HG02938 (cell line): ENCODE measurements around the gene RXFP4.
"Not testable (repeated sequence)": the region's sequence is repeated elsewhere in the genome, so short reads cannot be mapped to it uniquely, and the experiment has no call there.

Source experiments
- ATAC-seq: cut with Tn5 transposase; IDR thresholded peaks from one replicate; pipeline ENCODE4 v1.9.1; 2021; ENCODE audit warnings: mild to moderate bottlenecking, moderate library complexity; ENCODE audit not compliant: unreplicated experiment

The RXFP4 gene, protein sequence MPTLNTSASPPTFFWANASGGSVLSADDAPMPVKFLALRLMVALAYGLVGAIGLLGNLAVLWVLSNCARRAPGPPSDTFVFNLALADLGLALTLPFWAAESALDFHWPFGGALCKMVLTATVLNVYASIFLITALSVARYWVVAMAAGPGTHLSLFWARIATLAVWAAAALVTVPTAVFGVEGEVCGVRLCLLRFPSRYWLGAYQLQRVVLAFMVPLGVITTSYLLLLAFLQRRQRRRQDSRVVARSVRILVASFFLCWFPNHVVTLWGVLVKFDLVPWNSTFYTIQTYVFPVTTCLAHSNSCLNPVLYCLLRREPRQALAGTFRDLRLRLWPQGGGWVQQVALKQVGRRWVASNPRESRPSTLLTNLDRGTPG

DNA sequence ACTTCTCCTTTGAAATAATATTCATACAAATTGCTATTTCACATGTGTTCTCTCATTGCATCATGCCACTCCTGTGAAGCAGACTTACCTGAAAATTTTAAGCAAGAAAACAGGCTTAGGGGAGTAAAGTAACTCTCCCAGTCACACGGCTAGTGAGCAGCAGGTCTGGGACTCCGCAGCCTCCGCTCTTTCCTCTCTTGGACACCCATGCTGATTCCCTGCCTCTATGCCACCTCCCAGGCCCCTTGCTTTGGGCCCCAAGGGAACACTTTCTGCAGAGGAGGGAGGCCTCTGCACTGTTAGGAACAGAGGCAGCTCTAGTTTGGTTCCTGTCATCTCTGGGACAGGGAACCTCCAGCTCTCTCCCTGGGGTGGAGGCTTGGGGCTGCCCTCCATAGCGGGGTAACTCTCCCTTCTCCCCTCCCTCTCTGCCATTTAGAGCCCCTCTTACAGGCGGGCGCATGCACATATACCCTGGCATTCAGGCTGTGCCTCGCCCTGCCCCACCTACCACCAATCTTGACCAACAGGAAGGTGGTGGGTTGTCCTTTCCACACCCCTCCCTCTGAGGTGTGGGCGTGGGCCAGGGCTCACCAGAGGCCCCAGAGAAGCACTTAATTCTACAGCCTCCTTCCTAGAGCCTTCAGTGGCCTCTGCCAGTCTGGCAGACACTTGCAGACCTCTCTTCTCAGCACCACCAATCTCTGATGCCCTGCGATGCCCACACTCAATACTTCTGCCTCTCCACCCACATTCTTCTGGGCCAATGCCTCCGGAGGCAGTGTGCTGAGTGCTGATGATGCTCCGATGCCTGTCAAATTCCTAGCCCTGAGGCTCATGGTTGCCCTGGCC, at the start of gene RXFP4:
TSS of gene RXFP4 (plus strand) at position 646 of the 852 bp plus-strand sequence. CDS start at position 718, 72 bp downstream.
- ATAC-seq = no peak

DNA sequence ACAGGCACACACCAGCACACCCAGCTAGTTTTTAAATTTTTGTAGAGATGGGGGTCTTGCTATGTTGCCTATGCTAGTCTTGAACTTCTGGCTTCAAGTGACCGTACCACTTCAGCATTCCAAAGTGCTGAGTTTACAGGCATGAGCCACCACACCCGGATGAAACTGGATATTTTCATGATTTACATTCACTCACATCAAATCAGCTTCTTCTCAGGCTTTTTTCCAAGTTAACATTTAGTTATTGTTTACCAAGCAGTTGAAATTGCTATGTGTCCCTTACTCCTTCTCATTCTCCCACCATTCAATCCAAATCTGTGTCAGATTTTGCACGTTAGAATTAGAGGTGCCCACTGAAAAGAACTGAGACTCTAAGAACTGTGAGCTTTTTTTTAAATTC, 48.6 kb upstream of the RXFP4 start:
- ATAC-seq = no peak

DNA sequence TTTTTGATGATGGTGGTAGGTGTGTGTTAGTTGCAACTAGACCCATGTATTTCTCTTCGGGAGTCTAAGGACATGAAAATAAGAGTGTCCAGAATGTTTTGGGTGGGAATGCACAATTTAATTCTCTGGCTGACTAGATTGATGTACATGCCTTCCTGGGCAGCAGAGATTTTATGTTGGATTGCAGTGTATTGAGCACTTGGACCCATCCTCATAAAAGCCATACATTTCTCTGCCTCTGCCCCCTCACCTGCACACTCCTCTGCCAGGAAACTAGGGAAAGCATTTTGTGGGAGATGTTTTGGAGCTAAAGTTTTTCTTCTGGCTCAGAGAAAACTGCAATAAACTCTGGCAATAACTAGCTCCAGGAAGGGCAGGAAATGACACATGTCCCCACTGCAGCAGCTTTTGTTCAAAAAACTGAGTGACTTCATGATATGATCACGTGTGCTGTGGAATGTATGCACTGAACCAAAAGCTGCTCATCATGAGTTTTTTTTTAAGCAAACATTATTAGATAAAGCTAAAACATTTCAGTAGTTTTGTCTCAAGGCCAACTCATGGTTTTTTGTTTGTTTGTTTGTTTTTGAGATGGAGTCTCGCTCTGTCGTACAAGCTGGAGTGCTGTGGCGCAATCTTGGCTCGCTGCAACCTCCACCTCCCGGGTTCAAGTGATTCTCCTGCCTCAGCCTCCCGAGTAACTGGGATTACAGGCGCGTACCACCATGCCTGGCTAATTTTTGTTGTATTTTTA, 47.9 kb upstream of the RXFP4 start:
- ATAC-seq = no peak

DNA sequence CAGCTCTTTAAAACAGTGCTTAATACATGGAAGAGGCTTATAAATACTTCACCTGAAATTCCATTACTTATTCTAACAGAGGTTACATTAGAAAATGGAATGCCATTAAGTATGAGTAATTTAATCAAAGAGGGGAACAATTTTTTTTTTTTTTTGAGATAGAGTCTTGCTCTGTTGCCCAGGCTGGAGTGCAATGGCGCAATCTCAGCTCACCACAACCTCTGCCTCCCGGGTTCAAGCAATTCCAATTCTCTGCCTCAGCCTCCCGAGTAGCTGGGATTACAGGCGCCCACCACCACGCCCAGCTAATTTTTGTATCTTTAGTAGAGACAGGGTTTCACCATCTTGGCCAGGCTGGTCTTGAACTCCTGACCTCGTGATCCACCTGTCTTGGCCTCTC, 45.8 kb upstream of the RXFP4 start:
- not testable (repeated sequence) for ATAC-seq

DNA sequence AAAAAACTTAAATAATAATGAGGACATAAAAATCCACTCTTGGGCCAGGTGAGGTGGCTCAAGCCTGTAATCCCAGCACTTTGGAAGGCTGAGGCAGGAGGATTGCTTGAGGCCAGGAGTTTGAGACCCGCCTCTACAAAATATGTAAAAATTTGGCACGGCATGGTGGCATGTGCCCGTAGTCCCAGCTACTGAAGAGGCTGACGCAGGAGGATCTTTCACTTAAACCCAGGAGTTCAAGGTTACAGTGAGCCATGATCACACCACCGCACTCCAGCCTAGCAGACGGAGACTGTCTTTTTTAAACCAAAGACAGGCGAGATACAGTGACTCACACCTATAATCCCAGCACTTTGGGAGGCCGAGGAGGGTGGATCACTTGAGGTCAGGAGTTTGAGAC, 45.0 kb upstream of the RXFP4 start:
- not testable (repeated sequence) for ATAC-seq

DNA sequence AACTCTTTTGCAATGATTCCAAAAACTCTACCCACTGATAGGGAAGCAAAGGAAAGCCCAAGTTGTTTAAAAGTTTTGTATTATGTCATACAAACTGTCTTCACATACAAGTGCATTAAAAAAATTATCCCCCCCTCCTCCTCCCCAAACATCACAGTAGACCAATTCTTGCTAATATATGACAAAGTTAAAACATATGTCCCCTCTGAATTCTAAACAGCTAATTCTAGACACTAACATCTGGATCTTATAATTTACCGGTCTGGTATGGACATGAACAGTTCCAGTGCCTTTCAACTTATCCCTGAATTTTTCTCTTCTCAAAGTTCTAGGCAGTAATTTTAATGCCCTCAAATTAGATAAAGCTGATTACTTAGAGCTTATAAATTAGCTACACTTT, 43.7 kb upstream of the RXFP4 start:
- ATAC-seq = no peak

DNA sequence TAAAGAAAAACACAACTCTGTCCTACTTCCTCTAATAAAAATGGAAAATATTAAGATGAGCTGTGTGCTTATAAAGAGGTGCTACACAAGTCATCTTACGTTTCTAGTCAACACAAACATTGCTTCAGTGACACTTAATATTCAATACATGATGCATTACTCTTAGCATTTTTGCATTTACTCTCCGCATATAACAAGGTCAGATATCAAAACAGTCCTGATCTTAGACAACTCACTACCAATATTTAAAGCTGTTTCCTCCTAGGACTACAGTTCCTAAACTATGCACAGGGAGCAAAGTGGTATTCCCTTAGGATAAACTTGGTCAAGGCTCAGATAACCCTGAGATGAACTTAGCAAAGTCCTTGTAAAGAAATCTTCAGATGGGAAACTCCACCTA, 42.5 kb upstream of the RXFP4 start:
- ATAC-seq = no peak

DNA sequence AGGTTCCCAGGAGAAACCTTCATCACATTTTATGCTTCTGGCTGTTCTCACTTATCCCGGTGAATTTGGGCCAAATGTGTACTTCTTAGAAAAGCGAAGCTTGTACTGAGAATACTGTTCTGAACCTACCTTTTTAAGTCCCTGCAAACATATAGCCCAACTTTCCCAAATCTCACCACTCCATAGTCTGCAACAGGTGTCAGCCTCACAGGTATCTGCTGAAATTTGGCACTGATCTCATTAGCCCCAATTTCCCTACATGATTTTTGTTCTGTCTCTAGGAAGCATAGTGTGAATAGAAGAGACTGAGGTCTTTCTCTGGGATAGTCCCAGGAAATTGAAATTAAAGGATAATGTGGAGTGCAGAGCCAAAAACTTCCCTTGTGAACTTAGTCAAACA, 41.8 kb upstream of the RXFP4 start:
- no peak for ATAC-seq

DNA sequence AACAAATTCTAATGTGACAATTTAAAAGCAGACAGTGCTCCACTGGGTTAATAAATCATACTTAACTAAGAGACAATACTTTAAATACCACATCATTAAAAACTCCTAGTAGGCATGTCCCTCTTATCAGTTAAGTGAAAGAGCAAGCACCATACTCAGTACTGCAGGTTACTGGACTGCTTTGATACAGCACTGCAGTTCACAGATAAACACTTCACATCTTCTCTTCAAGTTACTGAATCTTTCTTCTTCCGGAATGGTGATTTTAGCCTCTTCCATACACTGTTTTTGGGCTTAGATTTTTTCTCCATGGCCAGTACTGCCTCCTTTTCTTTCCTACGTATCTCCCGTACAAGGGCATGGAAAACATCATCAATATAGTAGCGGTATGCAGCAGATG, 41.3 kb upstream of the RXFP4 start:
- no peak for ATAC-seq

DNA sequence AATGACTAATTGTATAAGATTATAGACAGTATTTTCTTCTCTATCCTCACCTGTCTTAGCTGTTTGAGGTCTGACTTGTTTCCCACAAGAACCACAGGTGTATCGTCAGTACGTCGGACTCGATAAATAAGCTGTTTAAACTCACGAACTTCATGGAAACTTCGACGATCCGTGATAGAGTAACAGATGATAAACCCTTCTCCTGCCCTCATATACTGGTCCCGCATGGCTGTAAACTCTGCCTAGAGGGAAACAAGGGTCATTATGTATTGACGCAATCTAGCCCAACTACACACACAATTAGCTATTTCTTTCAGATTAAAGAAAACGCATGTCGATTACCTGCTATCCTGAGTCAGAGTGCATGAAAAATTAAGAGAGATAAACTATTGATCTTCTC, 37.2 kb upstream of the RXFP4 start:
- no peak for ATAC-seq

DNA sequence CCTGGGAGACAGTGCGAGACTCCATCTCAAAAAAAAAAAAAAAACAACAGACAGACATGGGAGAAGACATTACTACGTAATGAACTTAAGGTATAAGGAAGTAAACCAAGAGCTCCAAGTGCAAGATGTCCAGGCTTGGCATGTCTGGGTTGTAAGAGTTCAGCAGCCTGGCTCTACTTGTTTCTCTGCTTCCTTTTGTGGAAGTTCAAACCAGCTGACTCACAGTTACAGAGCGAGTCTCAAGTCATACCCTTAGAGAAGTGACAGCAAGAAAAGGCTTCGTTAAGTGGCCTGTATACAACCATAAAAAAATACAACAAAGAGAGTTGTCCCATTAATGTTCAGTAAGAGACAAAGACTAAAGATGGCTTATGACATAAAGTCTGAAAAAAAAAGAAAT, 31.5 kb upstream of the RXFP4 start:
- no peak for ATAC-seq

DNA sequence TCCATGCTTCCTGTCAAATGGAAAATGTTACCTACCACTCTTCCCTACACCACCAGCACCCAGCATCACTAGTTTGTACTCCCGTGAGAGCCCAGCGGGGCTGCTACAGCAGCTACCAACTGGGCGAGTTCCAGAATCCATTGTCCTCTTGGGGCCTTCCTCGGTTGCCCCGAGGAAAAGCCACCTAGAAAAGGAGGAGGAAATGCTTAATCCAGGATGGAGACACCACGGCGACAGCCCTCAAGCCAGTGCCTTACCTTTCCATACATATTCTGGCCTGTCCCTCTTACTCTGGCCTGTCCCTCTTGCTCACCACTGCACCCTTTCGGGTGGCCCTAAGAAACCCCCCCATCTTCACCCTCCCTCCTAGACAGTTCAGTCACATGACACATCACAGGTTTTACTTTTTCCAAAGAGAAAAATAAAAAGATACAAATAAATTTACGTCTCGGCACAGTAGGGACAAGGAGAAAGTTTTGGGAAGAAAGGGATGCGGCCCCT, 30.8 kb upstream of the RXFP4 start:
- no peak for ATAC-seq

DNA sequence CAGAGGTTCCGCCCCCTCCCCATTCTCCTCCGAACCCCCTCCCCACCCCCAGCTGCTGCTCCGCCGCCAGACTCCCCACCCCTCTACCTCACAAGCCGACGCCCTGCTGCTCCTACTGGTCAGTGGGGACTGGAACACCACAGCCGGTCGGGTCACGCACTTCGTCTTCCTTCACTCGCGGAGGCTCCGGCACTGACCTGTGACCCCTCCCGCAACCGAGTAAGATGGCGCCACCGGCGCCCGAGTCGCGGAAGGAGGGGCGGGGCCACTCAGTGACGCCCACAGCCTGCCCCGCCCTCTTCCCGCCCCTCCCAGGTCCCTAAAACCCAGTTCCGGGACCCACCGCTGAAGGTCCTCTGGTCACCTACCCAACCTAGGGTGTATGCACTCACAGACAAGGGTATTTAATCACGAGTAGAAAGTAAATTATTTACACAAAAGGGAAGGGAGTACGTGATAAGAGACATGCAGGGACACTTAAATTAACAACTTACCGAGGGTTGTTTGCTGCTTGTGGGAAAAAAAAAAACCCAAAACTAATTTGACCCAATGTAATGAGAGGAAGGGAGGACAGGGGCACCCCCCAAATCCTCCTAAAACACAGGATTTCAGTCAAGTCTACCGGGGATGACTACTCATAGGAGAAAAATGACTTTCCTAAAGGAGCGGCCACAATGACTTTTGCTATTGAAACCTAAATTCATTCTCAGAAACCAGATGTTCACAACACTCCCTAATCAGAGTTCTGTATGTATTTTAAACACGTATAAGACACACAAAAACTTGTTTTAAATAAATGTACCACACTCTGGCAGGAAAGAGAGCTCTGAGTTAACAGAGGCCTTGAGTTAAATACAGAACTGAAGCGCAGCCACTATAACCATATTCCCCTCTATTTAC, 30.0 kb upstream of the RXFP4 start, which contains the start of gene RIT1:
TSS of gene RIT1 (minus strand) at position 194 of the 900 bp plus-strand sequence. CDS start 588 bp downstream, outside the sequence.
- ATAC-seq = peak; percentile 65

DNA sequence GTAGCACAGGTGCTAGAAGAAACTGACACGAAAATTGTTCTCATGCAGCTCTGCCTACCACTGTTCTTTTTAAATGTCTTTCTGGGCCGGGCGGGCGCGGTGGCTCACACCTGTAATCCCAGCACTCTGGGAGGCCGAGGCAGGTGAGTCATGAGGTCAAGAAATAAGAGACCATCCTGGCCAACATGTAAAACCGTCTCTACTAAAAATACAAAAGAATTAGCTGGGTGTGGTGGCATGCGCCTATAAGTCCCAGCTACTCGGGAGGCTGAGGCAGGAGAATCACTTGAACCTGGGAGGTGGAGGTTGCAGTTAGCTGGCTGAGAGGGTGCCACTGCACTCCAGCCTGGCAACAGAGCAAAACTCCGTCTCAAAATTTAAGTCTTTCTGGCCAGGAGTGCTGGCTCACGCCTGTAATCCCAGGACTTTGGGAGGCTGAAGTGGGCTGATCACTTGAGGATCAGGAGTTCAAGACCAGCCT, 29.3 kb upstream of the RXFP4 start:
- no peak for ATAC-seq

DNA sequence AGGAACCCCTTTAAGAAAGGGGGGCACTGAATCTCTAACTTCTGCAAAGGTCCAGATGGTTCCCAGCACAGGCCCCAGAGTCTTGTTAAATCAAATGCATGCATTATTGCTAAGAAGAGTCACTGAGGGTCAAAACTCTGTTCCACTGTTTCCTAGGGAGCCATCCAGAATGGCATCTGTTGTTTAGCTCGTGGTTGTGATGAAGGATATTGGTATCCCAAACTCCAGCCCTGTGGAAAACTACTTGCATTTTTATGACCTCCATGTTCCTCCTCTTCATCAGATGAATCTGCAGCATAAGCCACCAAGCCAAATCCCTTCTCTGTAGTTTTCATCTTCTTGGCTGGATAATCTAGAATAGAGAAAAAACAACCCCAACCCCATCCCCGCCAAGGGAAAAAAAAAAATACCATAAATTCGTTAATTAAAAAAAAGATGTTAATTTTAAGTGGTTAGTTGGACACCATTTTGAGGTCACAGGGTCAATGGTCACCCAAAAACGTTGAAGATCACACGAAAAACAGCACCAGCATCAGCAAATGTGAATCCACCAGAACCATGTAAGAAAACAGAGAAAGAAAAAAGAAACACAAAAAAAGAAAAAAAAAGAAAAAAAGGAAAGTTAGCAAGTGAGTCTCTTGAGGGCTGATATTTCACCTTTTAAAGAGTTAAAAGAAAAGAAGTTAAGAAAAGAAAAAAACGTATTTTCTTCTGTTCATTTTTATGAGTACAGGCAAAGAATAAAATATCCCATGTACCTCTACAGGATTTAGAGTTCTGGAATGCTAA, 27.3 kb upstream of the RXFP4 start:
- no peak for ATAC-seq

DNA sequence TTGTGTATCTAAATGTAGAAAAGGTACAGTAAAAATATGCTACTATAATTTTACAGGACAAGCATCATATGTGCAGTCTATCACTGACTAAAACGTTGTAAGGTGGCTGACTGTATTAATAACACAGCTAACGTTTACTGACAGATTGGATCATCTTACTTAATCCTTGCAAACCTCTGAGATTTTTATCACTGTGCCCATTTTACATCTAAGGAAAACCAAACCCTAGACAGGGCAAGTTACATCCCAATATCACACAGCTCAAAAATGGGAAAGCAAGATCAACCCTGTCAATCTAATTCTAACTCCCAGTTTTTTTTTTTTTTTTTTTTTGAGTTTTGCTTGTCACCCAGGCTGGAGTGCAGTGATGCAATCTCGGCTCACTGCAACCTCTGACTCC, 22.8 kb upstream of the RXFP4 start:
- ATAC-seq = no peak

DNA sequence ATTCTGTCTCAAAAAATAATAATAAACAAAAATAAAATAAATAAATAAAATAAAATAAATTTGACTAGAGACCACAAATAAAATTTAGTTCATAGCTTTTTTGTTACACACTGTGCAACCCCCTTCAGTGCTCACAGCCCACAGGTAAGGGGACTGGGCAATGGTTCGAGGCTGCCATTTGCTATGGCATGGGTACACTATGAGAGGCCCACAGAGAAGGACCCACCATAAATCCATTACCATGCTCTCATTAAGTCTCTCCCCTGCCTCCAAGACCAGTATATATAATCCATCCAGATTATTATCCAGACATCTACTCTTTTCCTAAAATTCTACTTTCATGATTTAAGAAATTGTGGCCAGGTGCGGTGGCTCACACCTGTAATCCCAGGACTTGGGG, 21.6 kb upstream of the RXFP4 start:
- ATAC-seq = no peak

DNA sequence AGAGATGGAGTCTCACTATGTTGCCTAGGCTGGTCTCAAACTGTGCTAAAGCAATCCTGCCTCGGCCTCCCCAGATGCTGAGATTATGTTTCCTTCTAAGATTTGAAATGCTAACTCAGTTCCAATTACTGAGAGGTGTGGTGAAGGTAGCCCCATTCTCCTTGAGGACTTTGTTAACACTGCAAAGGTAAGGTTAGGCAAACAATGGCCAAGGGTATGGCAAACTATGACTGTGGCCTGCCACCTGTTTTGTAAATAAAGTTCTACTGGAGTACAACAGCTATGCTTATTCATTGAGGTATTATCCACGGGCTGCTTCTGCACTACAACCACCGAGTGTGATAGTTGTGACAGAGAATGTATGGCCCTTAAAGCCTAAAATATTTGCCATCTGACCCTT, 20.7 kb upstream of the RXFP4 start:
- no peak for ATAC-seq

DNA sequence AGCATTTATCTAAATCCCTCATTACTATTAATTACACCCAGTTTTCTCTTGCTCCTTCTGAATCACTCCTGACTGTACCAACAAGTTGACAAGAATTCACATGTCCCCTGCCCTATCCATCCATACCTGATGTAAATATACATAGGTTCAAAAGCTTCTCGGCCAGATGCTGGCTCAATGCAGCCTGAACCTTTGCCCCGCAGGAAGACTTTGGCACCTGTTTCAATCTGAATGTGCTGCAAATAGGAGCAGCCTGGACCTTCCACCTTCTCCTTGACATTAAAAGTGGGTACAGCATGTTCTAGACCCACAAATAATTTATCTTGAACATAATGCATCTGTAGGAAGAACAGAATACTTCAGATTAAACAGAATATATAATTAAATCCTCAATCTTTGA, 15.9 kb upstream of the RXFP4 start:
- no peak for ATAC-seq
